Hepatic stellate cell (primary cell): ENCODE measurements around the gene SELL.
"Not testable (repeated sequence)": the region's sequence is repeated elsewhere in the genome, so short reads cannot be mapped to it uniquely, and the experiment has no call there.

Experiments
- DNase-seq: peaks from one replicate; pipeline ENCODE4 v3.0.0; 2011; ENCODE audit warnings: low spot score

SELL gene

DNA sequence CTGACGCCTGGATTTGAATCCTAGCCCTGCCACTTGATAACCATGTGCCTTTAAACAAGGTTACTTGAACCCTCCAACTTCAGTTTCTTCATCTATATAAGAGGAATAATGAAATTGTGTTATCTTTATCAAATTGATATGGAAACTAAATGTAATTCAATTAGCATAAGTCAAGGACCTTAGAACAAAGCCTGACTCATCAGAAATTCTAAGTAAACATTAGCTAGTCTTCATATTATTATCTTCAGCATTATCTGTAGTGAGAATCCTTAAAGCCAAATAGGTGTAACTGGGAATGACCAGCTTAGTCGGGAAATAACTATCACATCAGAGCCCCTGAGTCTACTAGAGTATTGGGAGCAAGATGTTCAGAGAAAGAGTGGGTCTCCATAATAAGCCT is 6.6 kb downstream of the SELL start:
- DNase-seq = no peak

GRCh38 chr1:169701261-169702005 is 10.0 kb downstream of the SELL start:
- DNase-seq = no peak

DNA sequence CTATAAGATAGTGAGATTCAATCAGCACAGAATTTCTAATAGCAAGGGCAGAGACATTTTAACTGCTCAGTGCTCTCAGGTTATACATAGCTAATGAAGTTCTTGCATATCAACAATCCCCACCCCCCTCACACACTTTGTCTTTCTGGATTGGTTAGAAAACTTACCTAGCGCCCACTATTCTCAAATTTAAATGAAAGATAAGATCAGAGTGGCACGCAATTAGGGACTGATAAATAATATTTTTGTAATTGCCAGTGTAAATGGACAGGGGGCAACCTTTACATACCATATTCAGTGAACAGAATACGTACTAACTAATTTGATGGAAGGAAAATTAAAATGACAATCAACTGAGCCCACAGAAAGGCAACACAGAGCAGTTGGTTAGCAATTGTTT is 11.7 kb downstream of the SELL start:
- DNase-seq = no peak

- no peak for DNase-seq
These were observed 12.4 kb downstream of the SELL start for GRCh38 chr1:169698976-169699375.

- DNase-seq = no peak
These were observed 13.7 kb downstream of the SELL start for GRCh38 chr1:169697755-169698154.

DNA sequence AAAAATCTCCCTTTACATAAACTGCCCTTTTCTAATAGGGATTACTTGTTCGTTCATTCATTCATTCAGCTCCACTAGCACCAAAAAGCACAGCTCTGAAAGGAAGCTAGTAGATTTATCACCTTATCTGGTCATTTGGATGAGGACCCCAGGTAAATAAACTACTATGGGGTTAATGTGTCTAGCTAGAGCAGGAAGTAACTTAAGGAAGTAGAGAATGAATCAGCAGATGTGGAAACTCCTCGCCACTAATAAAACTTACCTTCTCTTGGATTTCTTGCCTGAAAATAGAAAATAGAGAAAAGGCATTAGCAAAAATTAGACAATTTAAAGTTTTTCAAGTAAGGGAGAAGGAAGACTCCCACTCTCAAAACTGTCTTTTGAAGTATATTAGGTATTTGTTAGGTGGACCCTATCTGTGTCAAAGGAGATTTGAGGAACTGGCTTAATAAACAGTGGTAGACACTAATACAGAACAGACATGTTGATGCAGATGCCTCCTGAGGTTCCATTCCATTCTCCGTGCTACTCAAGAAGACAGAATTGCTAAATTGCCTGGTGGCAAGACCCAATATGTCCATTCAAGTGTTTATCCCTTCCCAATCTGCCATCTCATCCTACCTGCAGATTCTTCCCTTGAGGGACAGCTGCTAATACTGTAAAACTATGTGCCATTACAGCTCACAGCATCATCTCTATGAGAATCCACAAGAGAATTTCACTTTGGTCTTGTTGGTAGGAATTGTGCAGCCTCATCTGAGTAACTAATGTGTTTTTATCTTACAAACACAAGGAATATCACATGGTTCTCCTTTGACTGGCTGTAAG is 14.9 kb downstream of the SELL start:
- DNase-seq = no peak

DNA sequence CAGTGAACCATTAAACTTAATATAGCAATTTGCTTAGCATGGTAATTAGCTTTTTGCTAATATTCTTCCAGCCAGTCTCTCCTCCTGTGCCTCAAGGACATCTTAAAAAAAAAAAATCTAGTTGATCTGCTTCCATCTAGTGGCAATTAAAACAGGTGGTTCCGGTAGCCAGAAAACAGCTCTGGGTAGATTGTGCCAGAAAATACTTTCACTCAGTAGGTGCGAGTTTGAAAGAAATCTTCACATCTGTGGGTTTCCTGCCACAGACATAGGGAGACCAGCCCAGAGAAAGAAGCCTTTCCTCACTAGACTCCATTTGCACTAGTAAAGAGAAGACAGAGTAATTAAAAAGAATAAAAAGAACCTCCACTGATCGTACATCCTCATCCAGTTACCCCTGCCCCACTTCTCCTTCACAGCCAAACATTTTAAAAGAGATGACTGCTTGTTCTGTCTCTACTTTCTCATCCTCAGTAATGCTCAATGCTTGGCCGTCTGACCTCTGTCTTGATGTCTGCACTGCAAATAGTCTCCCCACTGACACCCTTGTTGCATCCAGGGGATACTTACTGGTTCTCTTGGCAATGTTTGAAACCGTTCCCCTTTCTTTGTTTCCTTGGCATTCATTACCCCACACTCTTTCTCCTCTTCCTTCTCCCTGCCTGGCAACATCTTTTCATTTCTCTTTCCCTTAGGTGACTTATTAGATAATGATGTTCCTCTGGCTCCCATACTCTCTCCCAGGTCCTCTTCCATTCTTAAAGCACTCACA is 16.9 kb downstream of the SELL start:
- no peak for DNase-seq

DNA sequence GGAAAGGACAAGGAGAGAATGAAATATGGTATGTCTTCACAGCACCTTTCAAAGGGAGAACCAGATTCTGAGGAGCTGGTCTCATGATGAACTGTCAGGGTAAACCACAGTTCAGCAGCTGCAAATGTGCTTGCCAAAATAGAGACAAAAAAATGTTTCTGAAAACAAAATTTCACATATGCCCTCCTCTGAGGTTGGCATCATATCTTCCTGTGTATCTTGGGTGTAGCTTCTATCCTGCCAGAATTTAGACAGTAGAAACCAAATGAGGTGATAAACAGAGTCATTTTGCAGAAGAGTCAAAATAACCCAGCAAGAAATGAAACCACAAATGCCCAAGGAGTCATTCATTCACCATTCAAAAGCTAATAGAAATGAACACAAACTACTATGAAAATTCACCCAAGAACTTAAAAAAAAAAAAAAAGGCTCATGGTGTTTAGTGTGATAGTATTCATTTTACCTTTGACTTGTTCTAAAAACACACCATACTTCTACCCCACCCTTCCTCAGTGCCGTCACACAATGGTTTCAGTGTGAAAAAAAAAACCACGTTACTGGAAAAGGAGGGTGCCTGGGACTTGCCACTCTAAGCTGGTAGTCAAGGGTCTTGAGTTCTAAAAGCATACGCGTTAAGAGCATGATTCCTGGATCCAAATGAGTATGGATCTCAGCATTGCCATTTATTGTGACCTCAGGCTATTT is 18.5 kb downstream of the SELL start:
- no peak for DNase-seq

DNA sequence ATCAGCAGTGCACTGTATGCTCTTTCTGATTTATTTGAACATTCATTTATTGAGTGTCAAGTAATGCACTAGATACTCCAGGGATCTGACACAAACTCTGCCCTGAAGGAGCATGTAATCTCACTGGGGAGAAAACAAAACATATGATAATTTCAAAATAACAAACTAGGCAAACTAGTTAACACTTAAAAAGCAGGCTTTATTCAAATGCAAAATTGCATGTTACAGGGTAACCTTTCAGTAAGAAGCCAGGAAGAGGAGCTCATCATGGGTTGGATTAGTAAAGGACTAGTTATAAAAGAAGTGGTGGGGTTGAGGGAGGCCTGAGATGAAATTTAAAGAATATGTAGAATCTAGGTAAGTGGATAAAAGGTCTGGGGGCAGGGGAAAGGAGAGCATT is 20.9 kb downstream of the SELL start:
- DNase-seq = no peak

DNA sequence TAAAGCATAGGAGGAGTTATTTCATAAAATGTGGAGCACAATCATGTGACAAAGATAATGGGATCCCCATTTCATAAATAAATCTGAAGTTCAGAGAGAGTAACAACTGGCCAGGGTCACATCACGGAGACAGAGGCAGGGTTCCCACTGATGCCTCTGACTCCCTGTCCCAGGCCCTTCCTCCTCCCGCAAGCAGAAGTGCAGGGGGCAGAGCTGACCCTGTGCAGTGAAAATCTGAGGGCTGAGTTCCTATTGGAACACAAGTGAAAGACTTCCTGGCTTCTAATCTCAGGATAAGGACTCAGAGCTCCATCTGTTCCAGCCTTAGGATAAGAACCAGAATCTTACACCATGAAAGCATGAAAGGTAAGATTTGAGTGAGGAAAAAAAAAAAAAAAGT is 22.0 kb downstream of the SELL start:
- DNase-seq = no peak

DNA sequence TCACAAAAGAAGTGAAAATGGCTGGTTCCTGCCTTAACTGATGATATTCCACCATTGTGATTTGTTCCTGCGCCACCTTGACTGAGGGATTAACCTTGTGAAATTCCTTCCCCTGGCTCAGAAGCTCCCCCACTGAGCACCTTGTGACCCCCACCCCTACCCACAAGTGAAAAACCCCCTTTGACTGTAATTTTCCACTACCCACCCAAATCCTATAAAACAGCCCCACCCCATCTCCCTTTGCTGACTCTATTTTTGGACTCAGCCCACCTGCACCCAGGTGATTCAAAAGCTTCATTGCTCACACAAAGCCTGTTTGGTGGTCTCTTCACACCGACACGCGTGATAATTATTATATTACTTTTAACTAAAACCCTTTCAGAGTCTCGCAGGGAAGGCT is 23.0 kb downstream of the SELL start:
- not testable (repeated sequence) for DNase-seq

DNA sequence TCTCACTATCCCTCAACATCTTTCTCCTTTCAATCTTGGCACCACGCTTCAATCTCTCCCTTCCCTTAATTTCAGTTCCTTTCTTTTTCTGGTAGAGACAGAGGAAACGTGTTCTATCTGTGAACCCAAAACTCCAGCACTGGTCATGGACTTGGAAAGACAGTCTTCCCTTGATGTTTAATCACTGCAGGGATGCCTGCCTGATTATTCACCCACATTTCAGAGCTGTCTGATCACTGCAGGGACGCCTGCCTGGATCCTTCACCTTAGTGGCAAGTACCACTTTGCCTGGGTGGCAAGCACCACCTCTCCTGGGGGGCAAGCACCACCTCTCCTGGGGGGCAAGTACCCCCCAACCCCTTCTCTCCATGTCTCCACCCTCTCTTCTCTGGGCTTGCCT is 27.8 kb downstream of the SELL start:
- no peak for DNase-seq

- DNase-seq = not testable (repeated sequence)
These were observed 28.3 kb downstream of the SELL start for GRCh38 chr1:169683168-169683567.

DNA sequence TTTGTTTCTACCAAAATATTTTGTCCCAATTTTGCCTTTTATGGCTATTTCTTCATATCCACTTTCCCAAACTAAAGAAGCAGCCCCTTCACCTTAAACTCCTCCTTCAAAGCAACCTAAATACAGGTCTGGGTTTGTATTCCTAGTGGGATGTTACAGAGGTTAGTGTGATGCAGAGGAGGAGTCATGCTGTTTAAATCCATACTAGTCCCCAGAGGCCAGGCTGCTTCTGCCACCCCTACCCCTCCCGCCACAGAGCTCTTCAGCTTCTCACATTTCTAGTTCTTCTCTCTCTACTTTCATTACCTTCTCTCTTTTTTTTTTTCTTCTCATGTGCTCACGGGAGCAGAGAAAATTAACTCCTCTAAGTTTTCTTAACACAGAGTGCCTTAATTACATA is 29.3 kb downstream of the SELL start:
- DNase-seq = no peak

GRCh38 chr1:169681140-169681539 is 30.3 kb downstream of the SELL start:
- no peak for DNase-seq

GRCh38 chr1:169680377-169681019 is 30.9 kb downstream of the SELL start:
- DNase-seq = no peak

DNA sequence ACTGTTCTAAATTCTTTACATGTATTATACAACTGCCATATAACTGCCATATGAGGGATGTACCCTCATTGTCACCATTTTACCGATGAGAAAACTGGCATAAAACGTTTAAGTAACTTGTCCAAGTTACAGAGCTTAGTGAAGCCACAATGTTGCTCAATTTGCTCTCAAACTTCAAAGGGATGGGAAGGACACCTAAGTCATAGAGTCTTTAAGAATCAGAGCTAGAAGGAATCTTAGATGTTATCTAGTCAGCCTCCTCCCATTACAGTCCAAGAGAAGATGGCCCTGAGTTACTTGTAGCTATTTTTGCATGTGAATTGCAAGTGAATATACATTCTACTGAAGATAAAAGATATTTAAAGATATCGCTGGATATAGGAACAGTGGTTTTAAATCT is 31.7 kb downstream of the SELL start:
- DNase-seq = no peak

DNA sequence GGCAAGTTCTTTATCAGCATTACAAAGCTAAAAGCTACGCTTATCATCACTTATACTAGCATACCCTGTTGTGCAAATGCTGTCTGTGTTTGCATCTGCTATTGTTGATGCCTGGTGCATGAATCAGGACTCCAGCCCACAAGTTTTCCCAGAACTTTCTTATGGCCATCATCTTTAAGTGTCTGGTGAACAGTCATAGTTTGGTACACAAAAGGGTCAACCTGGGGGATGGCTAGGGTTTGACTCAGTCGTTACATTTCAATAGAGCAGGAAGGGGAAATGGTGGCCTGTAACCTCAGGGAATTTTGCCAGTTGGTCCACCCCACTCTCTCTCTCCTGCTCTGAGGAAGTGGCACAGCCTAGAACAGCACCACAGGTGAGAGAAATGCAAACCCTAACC is 35.4 kb downstream of the SELL start:
- DNase-seq = no peak

GRCh38 chr1:169670836-169671235 is 40.6 kb downstream of the SELL start:
- DNase-seq = no peak

DNA sequence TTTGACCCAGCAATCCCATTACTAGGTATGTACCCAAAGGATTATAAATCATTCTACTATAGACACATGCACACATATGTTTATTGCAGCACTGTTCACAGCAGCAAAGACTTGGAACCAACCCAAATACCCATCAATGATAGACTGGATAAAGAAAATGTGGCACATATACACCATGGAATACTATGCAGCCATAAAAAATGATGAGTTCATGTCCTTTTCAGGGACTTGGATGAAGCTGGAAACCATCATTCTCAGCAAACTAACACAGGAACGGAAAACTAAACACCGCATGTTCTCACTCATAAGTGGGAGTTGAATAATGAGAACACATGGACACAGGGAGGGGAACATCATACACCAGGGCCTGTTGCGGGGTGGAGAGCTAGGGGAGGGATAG is 41.2 kb downstream of the SELL start:
- DNase-seq = not testable (repeated sequence)

- DNase-seq = not testable (repeated sequence)
These were observed 43.5 kb downstream of the SELL start for GRCh38 chr1:169667699-169668596.
